Renal cortical epithelial cell (primary cell): ENCODE data around the gene MORC2. TPM values are rescaled to one million over a fixed set of nuclear protein-coding genes. Genes with fewer than 3 reads are reported as not detected.
A peak's percentile ranks its signal among the peaks of the same experiment; 100 is the strongest.

ENCODE experiments used
- DNase-seq: peaks from one replicate; pipeline ENCODE4 v3.0.0-alpha.2; 2011; ENCODE audit warnings: low read depth
- total RNA-seq: library from RNA; depleted of rRNA; stranded (reverse); fragments of >200 nt; gene quantifications from 2 replicates; pipeline ENCODE4 v1.2.3, GENCODE V29; 2014

Gene MORC2
- total RNA-seq, 1 donor from 2014 or later: 48.7 TPM

GRCh38 chr22:30889268-30889995 is 79.1 kb downstream of the MORC2 start:
- DNase-seq: no peak

- no peak for DNase-seq
Observed at GRCh38 chr22:30887861-30888260, 80.7 kb downstream of the MORC2 start.

- no peak for DNase-seq
Observed at GRCh38 chr22:30887453-30887852, 81.1 kb downstream of the MORC2 start.

- no peak for DNase-seq
Observed at GRCh38 chr22:30885591-30885990, 83.0 kb downstream of the MORC2 start.

GRCh38 chr22:30885001-30885366 is 83.6 kb downstream of the MORC2 start:
- DNase-seq: no peak

GRCh38 chr22:30884211-30885000 is 84.2 kb downstream of the MORC2 start:
- no peak for DNase-seq

GRCh38 chr22:30883586-30884145 is 84.9 kb downstream of the MORC2 start:
- no peak for DNase-seq

GRCh38 chr22:30882974-30883533 is 85.5 kb downstream of the MORC2 start:
- no peak for DNase-seq

- DNase-seq: peak; percentile 1
Observed at GRCh38 chr22:30882184-30882717, 86.3 kb downstream of the MORC2 start.

GRCh38 chr22:30881361-30882183 is 87.0 kb downstream of the MORC2 start:
- no peak for DNase-seq

- no peak for DNase-seq
Observed at GRCh38 chr22:30880847-30881246, 87.7 kb downstream of the MORC2 start.

- DNase-seq: no peak
Observed at GRCh38 chr22:30880181-30880601, 88.4 kb downstream of the MORC2 start.

GRCh38 chr22:30879415-30879797 is 89.2 kb downstream of the MORC2 start:
- DNase-seq: no peak

- no peak for DNase-seq
Observed at GRCh38 chr22:30878516-30879414, 89.8 kb downstream of the MORC2 start.

GRCh38 chr22:30877662-30878515 is 90.7 kb downstream of the MORC2 start:
- DNase-seq: no peak

- DNase-seq: no peak
Observed at GRCh38 chr22:30876915-30877553, 91.5 kb downstream of the MORC2 start.

- DNase-seq: no peak
Observed at GRCh38 chr22:30876221-30876751, 92.3 kb downstream of the MORC2 start.

- DNase-seq: no peak
Observed at GRCh38 chr22:30875481-30876215, 92.9 kb downstream of the MORC2 start.
